Measurements from ENCODE around the gene AP4M1. TPM values are rescaled to one million over a fixed set of nuclear protein-coding genes. Genes with fewer than 3 reads are reported as not detected.

AP4M1 gene
- total and polyA plus RNA-seq, 9 of the 15 experiments (the other 6 are each of a cell fraction or from before 2014, with no cell fraction given), result 1.3 to 30.9 (median 14.1) TPM

MicroRNAs within 50 kb of the gene (microRNA counts, 767-probe panel; counts per million panel counts)
- microRNA hsa-miR-106b-5p (6,385 counts per million, percentile 95 among the panel's probes with 10 or more counts), microRNA hsa-miR-25-3p (7,613 counts per million, percentile 97 among the panel's probes with 10 or more counts), microRNA hsa-miR-93-5p (7,204 counts per million, percentile 97 among the panel's probes with 10 or more counts)

Small RNA genes lying within 50 kb of the gene (microRNA-seq; reads per million reads assigned to microRNA genes)
- gene MIR106B (ENCODE audit: borderline microRNAs expressed) (4,072 reads per million, percentile 97 among the genes with 10 or more reads in this experiment), gene MIR25 (ENCODE audit: borderline microRNAs expressed) (1,685 reads per million, percentile 94 among the genes with 10 or more reads in this experiment), gene MIR4658 (ENCODE audit: borderline microRNAs expressed) (not detected), gene MIR93 (ENCODE audit: borderline microRNAs expressed) (15,453 reads per million, percentile 99 among the genes with 10 or more reads in this experiment)

Small RNA genes lying within 50 kb of the gene (small RNA-seq; reads per million reads assigned to genes)
- gene MIR106B (259 reads per million, percentile 99 among the genes with 10 or more reads in this experiment), gene MIR25 (4,257 reads per million, percentile 100 among the genes with 10 or more reads in this experiment), gene MIR93 (1,105 reads per million, percentile 100 among the genes with 10 or more reads in this experiment)

Other genes starting within 250 kb of the AP4M1 start
Only the 7 nearest of the 19 such genes appear.
- gene ZNF3, start 19.9 kb upstream of the AP4M1 start, total RNA-seq (2014; rRNA removed), result 33.6 and 35.6 TPM in 2 replicates
- 55.6 and 64.4 TPM in 2 replicates for gene ZNF3, start 19.9 kb upstream of the AP4M1 start, total RNA-seq (2014; rRNA removed; fragmentation: Illumina TruSeq; extraction: Trizol)
- 61.6 and 64.9 TPM in 2 replicates for gene ZNF3, start 19.9 kb upstream of the AP4M1 start, total RNA-seq (2015; rRNA removed; fragmentation: Illumina TruSeq; extraction: Trizol)
- gene ZNF3, start 19.9 kb upstream of the AP4M1 start, total RNA-seq (2021), result 46.7 and 48.5 TPM in 2 replicates
- gene ZNF3, start 19.9 kb upstream of the AP4M1 start, polyA plus RNA-seq (2011; rRNA removed), result 44.8 and 52.3 TPM in 2 replicates
- gene ZNF3, start 19.9 kb upstream of the AP4M1 start, polyA plus RNA-seq (2014; fragmentation: Illumina TruSeq; extraction: Trizol), result 58.4 and 58.7 TPM in 2 replicates
- gene ZNF3, start 19.9 kb upstream of the AP4M1 start, polyA plus RNA-seq (2014; fragmentation: Nextera tagmentation; extraction: Ambion mirVana), result 10 to 100 TPM; 30.0 to 51.5 TPM
- gene ZNF3, start 19.9 kb upstream of the AP4M1 start, polyA plus RNA-seq (2014; rRNA removed), result 39.6 and 45.8 TPM in 2 replicates
- gene COPS6, start 12.7 kb upstream of the AP4M1 start, total RNA-seq (2014; rRNA removed), result 102 and 119 TPM in 2 replicates
- gene COPS6, start 12.7 kb upstream of the AP4M1 start, total RNA-seq (2014; rRNA removed; fragmentation: Illumina TruSeq; extraction: Trizol), result 56.4 and 64.2 TPM in 2 replicates
- 60.1 and 63.0 TPM in 2 replicates for gene COPS6, start 12.7 kb upstream of the AP4M1 start, total RNA-seq (2015; rRNA removed; fragmentation: Illumina TruSeq; extraction: Trizol)
- 168 TPM in 2 replicates for gene COPS6, start 12.7 kb upstream of the AP4M1 start, total RNA-seq (2021)
- 142 and 202 TPM in 2 replicates for gene COPS6, start 12.7 kb upstream of the AP4M1 start, polyA plus RNA-seq (2011; rRNA removed)
- 176 and 194 TPM in 2 replicates for gene COPS6, start 12.7 kb upstream of the AP4M1 start, polyA plus RNA-seq (2014; fragmentation: Illumina TruSeq; extraction: Trizol)
- 100 to 1,000 TPM; 160 to 331 TPM for gene COPS6, start 12.7 kb upstream of the AP4M1 start, polyA plus RNA-seq (2014; fragmentation: Nextera tagmentation; extraction: Ambion mirVana)
- 212 and 232 TPM in 2 replicates for gene COPS6, start 12.7 kb upstream of the AP4M1 start, polyA plus RNA-seq (2014; rRNA removed)
- gene MCM7, start 246 bp upstream of the AP4M1 start, total RNA-seq (2014; rRNA removed), result 560 and 610 TPM in 2 replicates
- gene MCM7, start 246 bp upstream of the AP4M1 start, total RNA-seq (2014; rRNA removed; fragmentation: Illumina TruSeq; extraction: Trizol), result 303 and 336 TPM in 2 replicates
- gene MCM7, start 246 bp upstream of the AP4M1 start, total RNA-seq (2015; rRNA removed; fragmentation: Illumina TruSeq; extraction: Trizol), result 408 and 410 TPM in 2 replicates
- gene MCM7, start 246 bp upstream of the AP4M1 start, total RNA-seq (2021), result 588 and 616 TPM in 2 replicates
- 304 and 329 TPM in 2 replicates for gene MCM7, start 246 bp upstream of the AP4M1 start, polyA plus RNA-seq (2011; rRNA removed)
- 437 and 491 TPM in 2 replicates for gene MCM7, start 246 bp upstream of the AP4M1 start, polyA plus RNA-seq (2014; fragmentation: Illumina TruSeq; extraction: Trizol)
- 100 to 1,000 TPM; 407 to 856 TPM for gene MCM7, start 246 bp upstream of the AP4M1 start, polyA plus RNA-seq (2014; fragmentation: Nextera tagmentation; extraction: Ambion mirVana)
- 488 and 513 TPM in 2 replicates for gene MCM7, start 246 bp upstream of the AP4M1 start, polyA plus RNA-seq (2014; rRNA removed)
- 21.3 and 36.4 TPM in 2 replicates for gene TAF6, start 17.7 kb downstream of the AP4M1 start, total RNA-seq (2014; rRNA removed)
- 16.1 and 22.2 TPM in 2 replicates for gene TAF6, start 17.7 kb downstream of the AP4M1 start, total RNA-seq (2014; rRNA removed; fragmentation: Illumina TruSeq; extraction: Trizol)
- gene TAF6, start 17.7 kb downstream of the AP4M1 start, total RNA-seq (2015; rRNA removed; fragmentation: Illumina TruSeq; extraction: Trizol), result 17.9 and 21.5 TPM in 2 replicates
- gene TAF6, start 17.7 kb downstream of the AP4M1 start, total RNA-seq (2021), result 74.2 and 78.7 TPM in 2 replicates
- gene TAF6, start 17.7 kb downstream of the AP4M1 start, polyA plus RNA-seq (2011; rRNA removed), result 12.3 and 21.4 TPM in 2 replicates
- gene TAF6, start 17.7 kb downstream of the AP4M1 start, polyA plus RNA-seq (2014; fragmentation: Illumina TruSeq; extraction: Trizol), result 59.4 and 68.1 TPM in 2 replicates
- gene TAF6, start 17.7 kb downstream of the AP4M1 start, polyA plus RNA-seq (2014; fragmentation: Nextera tagmentation; extraction: Ambion mirVana), result under 1 TPM; 0.78 to 0.83 TPM
- gene TAF6, start 17.7 kb downstream of the AP4M1 start, polyA plus RNA-seq (2014; rRNA removed), result 33.1 and 43.1 TPM in 2 replicates
- gene CNPY4, start 18.0 kb downstream of the AP4M1 start, total RNA-seq (2014; rRNA removed), result 5.9 and 7.6 TPM in 2 replicates
- gene CNPY4, start 18.0 kb downstream of the AP4M1 start, total RNA-seq (2014; rRNA removed; fragmentation: Illumina TruSeq; extraction: Trizol), result 7.7 and 9.2 TPM in 2 replicates
- 10.2 and 11.2 TPM in 2 replicates for gene CNPY4, start 18.0 kb downstream of the AP4M1 start, total RNA-seq (2015; rRNA removed; fragmentation: Illumina TruSeq; extraction: Trizol)
- 5.1 and 5.5 TPM in 2 replicates for gene CNPY4, start 18.0 kb downstream of the AP4M1 start, total RNA-seq (2021)
- gene CNPY4, start 18.0 kb downstream of the AP4M1 start, polyA plus RNA-seq (2011; rRNA removed), result 4.9 and 7.0 TPM in 2 replicates
- 6.4 and 8.6 TPM in 2 replicates for gene CNPY4, start 18.0 kb downstream of the AP4M1 start, polyA plus RNA-seq (2014; fragmentation: Illumina TruSeq; extraction: Trizol)
- 1 to 10 TPM; 1.9 to 6.3 TPM for gene CNPY4, start 18.0 kb downstream of the AP4M1 start, polyA plus RNA-seq (2014; fragmentation: Nextera tagmentation; extraction: Ambion mirVana)
- 6.3 and 7.0 TPM in 2 replicates for gene CNPY4, start 18.0 kb downstream of the AP4M1 start, polyA plus RNA-seq (2014; rRNA removed)
- gene MBLAC1, start 25.3 kb downstream of the AP4M1 start, total RNA-seq (2014; rRNA removed), result 2.9 and 4.4 TPM in 2 replicates
- 0.36 and 0.48 TPM in 2 replicates for gene MBLAC1, start 25.3 kb downstream of the AP4M1 start, total RNA-seq (2014; rRNA removed; fragmentation: Illumina TruSeq; extraction: Trizol)
- 0.98 TPM in 2 replicates for gene MBLAC1, start 25.3 kb downstream of the AP4M1 start, total RNA-seq (2015; rRNA removed; fragmentation: Illumina TruSeq; extraction: Trizol)
- gene MBLAC1, start 25.3 kb downstream of the AP4M1 start, total RNA-seq (2021), result 2.1 and 3.1 TPM in 2 replicates
- gene MBLAC1, start 25.3 kb downstream of the AP4M1 start, polyA plus RNA-seq (2011; rRNA removed), result 0.52 and 0.54 TPM in 2 replicates
- 0.21 and 0.69 TPM in 2 replicates for gene MBLAC1, start 25.3 kb downstream of the AP4M1 start, polyA plus RNA-seq (2014; fragmentation: Illumina TruSeq; extraction: Trizol)
- gene MBLAC1, start 25.3 kb downstream of the AP4M1 start, polyA plus RNA-seq (2014; fragmentation: Nextera tagmentation; extraction: Ambion mirVana), result under 1 TPM; 0.03 TPM
- 1.6 and 2.3 TPM in 2 replicates for gene MBLAC1, start 25.3 kb downstream of the AP4M1 start, polyA plus RNA-seq (2014; rRNA removed)
- gene LAMTOR4, start 47.3 kb downstream of the AP4M1 start, total RNA-seq (2014; rRNA removed), result 231 and 275 TPM in 2 replicates
- 52.6 and 79.6 TPM in 2 replicates for gene LAMTOR4, start 47.3 kb downstream of the AP4M1 start, total RNA-seq (2014; rRNA removed; fragmentation: Illumina TruSeq; extraction: Trizol)
- 139 and 152 TPM in 2 replicates for gene LAMTOR4, start 47.3 kb downstream of the AP4M1 start, total RNA-seq (2015; rRNA removed; fragmentation: Illumina TruSeq; extraction: Trizol)
- gene LAMTOR4, start 47.3 kb downstream of the AP4M1 start, total RNA-seq (2021), result 183 and 195 TPM in 2 replicates
- 154 and 162 TPM in 2 replicates for gene LAMTOR4, start 47.3 kb downstream of the AP4M1 start, polyA plus RNA-seq (2011; rRNA removed)
- 114 and 145 TPM in 2 replicates for gene LAMTOR4, start 47.3 kb downstream of the AP4M1 start, polyA plus RNA-seq (2014; fragmentation: Illumina TruSeq; extraction: Trizol)
- 100 to 1,000 TPM; 206 to 314 TPM for gene LAMTOR4, start 47.3 kb downstream of the AP4M1 start, polyA plus RNA-seq (2014; fragmentation: Nextera tagmentation; extraction: Ambion mirVana)
- gene LAMTOR4, start 47.3 kb downstream of the AP4M1 start, polyA plus RNA-seq (2014; rRNA removed), result 299 and 307 TPM in 2 replicates

Measured in K562 (cell line).